Activated naive CD4-positive, alpha-beta T cell treated with anti-CD3 and anti-CD28 coated beads, Interleukin-2, amount 10 ng/mL, durations not matched to agents 7 days and 5 days (primary cell): ENCODE measurements around the gene CIITA.

Experiments
- CTCF ChIA-PET: fragments of 350-600 bp; sonication (Branson Sonifier 250); formaldehyde crosslinking; loops from one replicate; lab custom pipeline; 2021; ENCODE audit warnings: antibody characterized with exemption; lab: Charles Lee
- DNase-seq: peaks from one replicate; pipeline ENCODE4 v3.0.0-alpha.2; 2020
- H3K27ac Mint-ChIP-seq: one replicate; pipeline ENCODE4 v1.8.0; 2021; ENCODE audit warnings: mild to moderate bottlenecking, moderate library complexity, mixed read lengths
- H3K27me3 Mint-ChIP-seq: one replicate; pipeline ENCODE4 v1.8.0; 2021; ENCODE audit warnings: mild to moderate bottlenecking, mixed read lengths
- H3K36me3 Mint-ChIP-seq: one replicate; pipeline ENCODE4 v1.8.0; 2021; ENCODE audit warnings: mixed read lengths
- H3K4me1 Mint-ChIP-seq: one replicate; pipeline ENCODE4 v1.8.0; 2021; ENCODE audit warnings: mixed read lengths
- H3K4me3 Mint-ChIP-seq: one replicate; pipeline ENCODE4 v1.8.0; 2021; ENCODE audit warnings: mild to moderate bottlenecking, moderate library complexity, mixed read lengths
- H3K9me3 Mint-ChIP-seq: one replicate; pipeline ENCODE4 v1.8.0; 2021; ENCODE audit warnings: mixed read lengths

The CIITA gene

DNA sequence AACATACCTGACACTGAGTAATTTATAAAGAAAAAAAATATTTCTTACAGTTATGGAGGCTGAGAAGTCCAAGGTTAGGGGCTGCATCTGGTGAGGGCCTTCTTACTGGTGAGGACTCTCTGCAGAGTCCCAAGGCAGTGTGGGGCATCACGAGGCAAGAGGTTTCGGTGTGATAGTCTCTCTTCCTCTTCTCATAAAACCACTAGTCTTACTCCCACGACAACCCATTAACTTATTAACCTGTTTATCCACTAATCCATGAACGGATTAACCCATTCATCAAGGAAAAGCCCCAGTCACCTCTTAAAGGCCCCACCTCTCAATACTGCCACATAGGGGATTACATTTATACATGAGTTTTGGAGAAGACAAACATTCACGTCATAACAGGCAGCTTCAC, 20.1 kb downstream of the CIITA start:
- Mint-ChIP-seq H3K36me3 (peaks cover 41% of the 10 kb centered on the region), H3K27ac (no peak overlapping the region), H3K4me3 (no peak overlapping the region), H3K9me3 (no peaks in the 10 kb centered on the region), H3K27me3 (peaks cover 3% of the 10 kb centered on the region), H3K4me1 (peaks cover 2% of the 10 kb centered on the region)
- DNase-seq = no peak
- CTCF ChIA-PET = no interaction called here

DNA sequence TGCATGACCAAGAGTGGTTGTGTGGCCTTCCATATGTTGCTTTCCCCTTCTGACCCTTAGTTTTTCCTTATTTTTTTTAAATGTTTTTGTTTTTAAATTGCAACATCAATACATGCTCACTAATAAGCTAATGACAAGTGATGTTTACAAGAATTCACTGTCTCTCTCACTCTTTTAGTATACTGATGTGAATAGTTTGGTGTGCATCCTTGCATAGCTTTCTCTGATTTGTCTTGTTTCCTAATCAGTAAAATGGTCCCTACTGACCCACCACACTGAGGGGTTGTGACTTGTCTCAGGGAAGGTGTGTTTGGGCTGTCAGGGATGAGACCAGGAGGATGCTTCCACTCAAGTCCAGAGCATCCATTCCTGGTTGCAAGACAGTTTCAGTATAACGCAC, 26.0 kb downstream of the CIITA start:
- Mint-ChIP-seq H3K4me3 (no peak overlapping the region), H3K27ac (no peak overlapping the region), H3K27me3 (no peaks in the 10 kb centered on the region), H3K36me3 (peaks cover 48% of the 10 kb centered on the region), H3K9me3 (peaks cover 7% of the 10 kb centered on the region), H3K4me1 (no peaks in the 10 kb centered on the region)
- DNase-seq = no peak
- CTCF ChIA-PET = no interaction called here

DNA sequence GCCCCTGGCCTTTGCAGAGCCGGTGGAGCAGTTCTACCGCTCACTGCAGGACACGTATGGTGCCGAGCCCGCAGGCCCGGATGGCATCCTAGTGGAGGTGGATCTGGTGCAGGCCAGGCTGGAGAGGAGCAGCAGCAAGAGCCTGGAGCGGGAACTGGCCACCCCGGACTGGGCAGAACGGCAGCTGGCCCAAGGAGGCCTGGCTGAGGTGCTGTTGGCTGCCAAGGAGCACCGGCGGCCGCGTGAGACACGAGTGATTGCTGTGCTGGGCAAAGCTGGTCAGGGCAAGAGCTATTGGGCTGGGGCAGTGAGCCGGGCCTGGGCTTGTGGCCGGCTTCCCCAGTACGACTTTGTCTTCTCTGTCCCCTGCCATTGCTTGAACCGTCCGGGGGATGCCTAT, 29.5 kb downstream of the CIITA start:
- Mint-ChIP-seq H3K4me1 (no peaks in the 10 kb centered on the region), H3K36me3 (peaks cover 35% of the 10 kb centered on the region), H3K27me3 (peaks cover 5% of the 10 kb centered on the region), H3K9me3 (peaks cover 7% of the 10 kb centered on the region), H3K4me3 (no peak overlapping the region), H3K27ac (no peak overlapping the region)
- CTCF ChIA-PET = no interaction called here
- no peak for DNase-seq

DNA sequence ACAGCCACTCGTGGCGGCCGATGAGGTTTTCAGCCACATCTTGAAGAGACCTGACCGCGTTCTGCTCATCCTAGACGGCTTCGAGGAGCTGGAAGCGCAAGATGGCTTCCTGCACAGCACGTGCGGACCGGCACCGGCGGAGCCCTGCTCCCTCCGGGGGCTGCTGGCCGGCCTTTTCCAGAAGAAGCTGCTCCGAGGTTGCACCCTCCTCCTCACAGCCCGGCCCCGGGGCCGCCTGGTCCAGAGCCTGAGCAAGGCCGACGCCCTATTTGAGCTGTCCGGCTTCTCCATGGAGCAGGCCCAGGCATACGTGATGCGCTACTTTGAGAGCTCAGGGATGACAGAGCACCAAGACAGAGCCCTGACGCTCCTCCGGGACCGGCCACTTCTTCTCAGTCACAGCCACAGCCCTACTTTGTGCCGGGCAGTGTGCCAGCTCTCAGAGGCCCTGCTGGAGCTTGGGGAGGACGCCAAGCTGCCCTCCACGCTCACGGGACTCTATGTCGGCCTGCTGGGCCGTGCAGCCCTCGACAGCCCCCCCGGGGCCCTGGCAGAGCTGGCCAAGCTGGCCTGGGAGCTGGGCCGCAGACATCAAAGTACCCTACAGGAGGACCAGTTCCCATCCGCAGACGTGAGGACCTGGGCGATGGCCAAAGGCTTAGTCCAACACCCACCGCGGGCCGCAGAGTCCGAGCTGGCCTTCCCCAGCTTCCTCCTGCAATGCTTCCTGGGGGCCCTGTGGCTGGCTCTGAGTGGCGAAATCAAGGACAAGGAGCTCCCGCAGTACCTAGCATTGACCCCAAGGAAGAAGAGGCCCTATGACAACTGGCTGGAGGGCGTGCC, 30.1 kb downstream of the CIITA start:
- no peaks in the 10 kb centered on the region for H3K4me1 Mint-ChIP-seq
- H3K4me3 Mint-ChIP-seq = no peak overlapping the region
- H3K27me3 Mint-ChIP-seq = peaks cover 5% of the 10 kb centered on the region
- DNase-seq = no peak
- peaks cover 35% of the 10 kb centered on the region for H3K36me3 Mint-ChIP-seq
- H3K27ac Mint-ChIP-seq = no peak overlapping the region
- CTCF ChIA-PET = interaction anchor here (1.5 kb wide), 1 partner anchor 12 kb away, joined by 5 read pairs; no protein-coding TSS in a partner anchor
- H3K9me3 Mint-ChIP-seq = peaks cover 7% of the 10 kb centered on the region

DNA sequence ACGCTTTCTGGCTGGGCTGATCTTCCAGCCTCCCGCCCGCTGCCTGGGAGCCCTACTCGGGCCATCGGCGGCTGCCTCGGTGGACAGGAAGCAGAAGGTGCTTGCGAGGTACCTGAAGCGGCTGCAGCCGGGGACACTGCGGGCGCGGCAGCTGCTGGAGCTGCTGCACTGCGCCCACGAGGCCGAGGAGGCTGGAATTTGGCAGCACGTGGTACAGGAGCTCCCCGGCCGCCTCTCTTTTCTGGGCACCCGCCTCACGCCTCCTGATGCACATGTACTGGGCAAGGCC, 30.7 kb downstream of the CIITA start:
- peaks cover 5% of the 10 kb centered on the region for H3K27me3 Mint-ChIP-seq
- peaks cover 6% of the 10 kb centered on the region for H3K9me3 Mint-ChIP-seq
- CTCF ChIA-PET = interaction anchor here (1.5 kb wide), 1 partner anchor 11 kb away, joined by 5 read pairs; no protein-coding TSS in a partner anchor
- H3K36me3 Mint-ChIP-seq = peaks cover 30% of the 10 kb centered on the region
- no peak for DNase-seq
- no peaks in the 10 kb centered on the region for H3K4me1 Mint-ChIP-seq
- H3K27ac Mint-ChIP-seq = no peak overlapping the region
- no peak overlapping the region for H3K4me3 Mint-ChIP-seq

DNA sequence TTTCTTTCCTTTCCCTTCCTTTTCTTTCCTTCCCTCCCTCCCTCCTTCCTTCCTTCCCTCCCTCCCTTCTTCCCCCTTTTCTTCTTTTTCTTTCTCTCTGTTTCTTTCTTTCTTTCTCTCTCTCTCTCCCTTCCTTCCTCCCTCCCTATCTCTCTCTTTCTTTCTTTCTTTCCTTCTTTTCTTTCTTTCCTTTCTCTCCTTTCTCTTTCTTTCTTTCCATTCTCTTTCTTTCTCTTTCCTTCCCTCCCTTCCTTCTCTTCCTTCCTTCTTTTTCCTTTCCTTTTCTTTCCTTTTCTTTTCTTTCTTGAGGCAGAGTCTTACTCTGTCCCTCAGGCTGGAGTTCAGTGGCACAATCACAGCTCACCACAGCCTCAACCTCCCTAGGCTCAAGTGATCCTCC, 34.3 kb downstream of the CIITA start:
- Mint-ChIP-seq H3K4me1 (no peaks in the 10 kb centered on the region), H3K36me3 (peaks cover 13% of the 10 kb centered on the region), H3K27me3 (peaks cover 8% of the 10 kb centered on the region), H3K27ac (no peak overlapping the region), H3K9me3 (no peaks in the 10 kb centered on the region), H3K4me3 (no peak overlapping the region)
- CTCF ChIA-PET = no interaction called here
- DNase-seq = no peak

DNA sequence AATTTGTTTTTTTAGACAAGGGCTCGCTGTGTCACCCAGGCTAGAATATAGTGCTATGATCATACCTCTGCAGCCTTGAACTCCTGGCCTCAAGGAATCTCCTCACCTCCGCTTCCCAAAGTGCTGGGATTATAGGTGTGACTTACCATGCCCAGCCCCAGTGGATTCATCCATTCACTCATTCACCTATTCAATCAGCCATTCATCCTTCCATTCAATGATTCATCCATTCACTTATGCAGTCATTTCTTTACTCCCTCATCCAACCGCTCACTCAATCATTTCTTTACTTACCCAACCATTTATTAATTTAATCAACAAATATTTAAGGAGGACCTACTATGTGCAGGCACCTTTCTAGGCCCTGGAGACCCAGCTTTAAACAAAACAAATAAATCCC, 39.5 kb downstream of the CIITA start:
- DNase-seq = no peak
- Mint-ChIP-seq H3K4me3 (no peak overlapping the region), H3K4me1 (peaks cover 4% of the 10 kb centered on the region), H3K36me3 (peaks cover 16% of the 10 kb centered on the region), H3K9me3 (no peaks in the 10 kb centered on the region), H3K27ac (no peak overlapping the region), H3K27me3 (peaks cover 3% of the 10 kb centered on the region)
- CTCF ChIA-PET = interaction anchor here (1.2 to 3.9 kb wide), 2 partner anchors 14 to 403 kb away, joined by 3 to 33 read pairs; no protein-coding TSS in a partner anchor

DNA sequence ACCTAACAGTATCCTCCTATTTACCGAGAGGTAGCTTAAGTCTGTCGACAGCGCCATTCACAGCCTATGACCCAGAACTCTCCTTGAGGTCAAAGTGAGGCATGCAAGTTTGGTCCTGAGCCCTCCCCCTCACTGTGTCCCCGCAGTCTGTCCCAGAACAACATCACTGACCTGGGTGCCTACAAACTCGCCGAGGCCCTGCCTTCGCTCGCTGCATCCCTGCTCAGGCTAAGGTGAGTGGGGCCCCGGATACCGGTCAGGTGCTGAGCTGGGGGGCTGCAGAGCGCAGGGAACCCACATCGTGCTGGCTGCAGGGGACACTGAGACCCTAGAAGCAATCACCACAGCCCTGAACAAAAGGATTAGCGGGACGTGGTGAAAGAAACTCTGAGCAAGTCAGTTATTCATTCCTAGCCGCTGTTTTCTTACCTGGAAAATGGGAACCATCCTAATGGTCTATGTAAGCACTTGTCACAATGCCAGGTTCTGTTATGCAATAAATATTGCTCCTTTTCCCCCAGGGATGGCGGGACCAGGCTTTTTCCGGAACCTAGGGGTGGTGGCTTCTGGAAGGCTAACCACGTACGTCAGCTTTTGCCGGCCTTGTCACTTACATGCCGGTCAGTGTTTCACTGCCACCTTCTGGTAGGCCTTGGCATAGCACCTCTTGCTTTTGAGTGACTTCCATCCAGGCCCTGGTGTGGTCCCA, 41.4 kb downstream of the CIITA start:
- H3K4me3 Mint-ChIP-seq = no peak overlapping the region
- DNase-seq = peak; percentile 90
- peaks cover 4% of the 10 kb centered on the region for H3K4me1 Mint-ChIP-seq
- H3K36me3 Mint-ChIP-seq = peaks cover 18% of the 10 kb centered on the region
- H3K27me3 Mint-ChIP-seq = no peaks in the 10 kb centered on the region
- no peak overlapping the region for H3K27ac Mint-ChIP-seq
- no peaks in the 10 kb centered on the region for H3K9me3 Mint-ChIP-seq
- CTCF ChIA-PET = interaction anchor here (0.7 to 3.9 kb wide), 26 partner anchors 9 to 405 kb away, joined by 3 to 33 read pairs (median 5); partner anchors contain the start of genes CIITA and NUBP1

DNA sequence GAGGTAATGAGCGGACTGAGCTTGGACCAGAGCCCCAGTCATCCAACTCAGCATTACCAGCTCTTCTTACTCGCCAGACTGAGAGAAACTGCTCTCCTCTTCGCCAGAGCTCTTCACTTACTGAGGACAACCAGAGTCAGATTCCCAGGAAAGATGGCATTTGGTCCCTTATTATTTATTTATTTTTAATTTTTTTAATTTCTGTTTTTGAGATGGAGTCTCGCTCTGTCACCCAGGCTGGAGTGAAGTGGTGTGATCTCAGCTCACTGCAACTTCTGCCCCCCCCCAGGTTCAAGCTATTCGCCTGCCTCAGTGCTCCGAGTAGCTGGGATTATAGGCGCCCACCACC, 42.0 kb downstream of the CIITA start:
- CTCF ChIA-PET = interaction anchor here (0.7 to 3.9 kb wide), 23 partner anchors 9 to 405 kb away, joined by 3 to 33 read pairs (median 4); partner anchors contain the start of genes CIITA and NUBP1
- Mint-ChIP-seq H3K36me3 (peaks cover 18% of the 10 kb centered on the region), H3K27me3 (no peaks in the 10 kb centered on the region), H3K4me1 (peaks cover 4% of the 10 kb centered on the region), H3K4me3 (no peak overlapping the region), H3K27ac (no peak overlapping the region), H3K9me3 (no peaks in the 10 kb centered on the region)
- no peak for DNase-seq

DNA sequence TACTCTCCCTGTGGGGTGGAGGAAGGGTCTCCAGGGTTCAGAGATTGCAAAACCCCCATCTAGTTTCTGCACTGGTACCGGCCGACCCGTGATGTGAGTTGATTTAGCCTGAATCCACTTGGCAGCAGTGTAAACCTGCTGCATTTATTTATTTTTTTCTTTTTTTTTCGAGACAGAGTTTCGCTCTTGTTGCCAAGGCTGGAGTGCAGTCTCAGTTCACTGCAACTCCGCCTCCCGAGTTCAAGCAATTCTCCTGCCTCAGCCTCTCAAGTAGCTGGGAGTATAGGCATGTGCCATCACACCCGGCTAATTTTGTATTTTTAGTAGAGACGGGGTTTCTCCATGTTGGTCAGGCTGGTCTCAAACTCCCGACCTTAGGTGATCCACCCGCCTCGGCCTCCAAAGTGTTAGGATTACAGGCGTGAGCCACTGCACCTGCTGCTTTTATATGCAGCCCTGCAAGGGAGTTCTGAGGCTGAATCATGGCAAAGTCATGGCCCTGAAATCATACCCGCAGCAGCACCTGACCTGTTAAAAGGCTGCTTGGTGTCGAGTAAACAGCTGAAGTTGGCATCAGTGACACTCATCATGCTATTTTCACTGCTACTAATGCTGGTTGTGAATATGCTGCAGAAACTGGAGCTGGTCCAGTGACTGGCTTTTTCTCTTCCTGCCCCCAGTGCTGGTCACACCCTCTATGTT, 43.9 kb downstream of the CIITA start:
- H3K36me3 Mint-ChIP-seq = peaks cover 23% of the 10 kb centered on the region
- no peaks in the 10 kb centered on the region for H3K9me3 Mint-ChIP-seq
- no peak for DNase-seq
- no peak overlapping the region for H3K4me3 Mint-ChIP-seq
- peaks cover 4% of the 10 kb centered on the region for H3K4me1 Mint-ChIP-seq
- no peak overlapping the region for H3K27ac Mint-ChIP-seq
- CTCF ChIA-PET = interaction anchor here (0.8 to 3.9 kb wide), 3 partner anchors 9 to 407 kb away, joined by 3 to 33 read pairs (median 3); no protein-coding TSS in a partner anchor
- no peaks in the 10 kb centered on the region for H3K27me3 Mint-ChIP-seq

DNA sequence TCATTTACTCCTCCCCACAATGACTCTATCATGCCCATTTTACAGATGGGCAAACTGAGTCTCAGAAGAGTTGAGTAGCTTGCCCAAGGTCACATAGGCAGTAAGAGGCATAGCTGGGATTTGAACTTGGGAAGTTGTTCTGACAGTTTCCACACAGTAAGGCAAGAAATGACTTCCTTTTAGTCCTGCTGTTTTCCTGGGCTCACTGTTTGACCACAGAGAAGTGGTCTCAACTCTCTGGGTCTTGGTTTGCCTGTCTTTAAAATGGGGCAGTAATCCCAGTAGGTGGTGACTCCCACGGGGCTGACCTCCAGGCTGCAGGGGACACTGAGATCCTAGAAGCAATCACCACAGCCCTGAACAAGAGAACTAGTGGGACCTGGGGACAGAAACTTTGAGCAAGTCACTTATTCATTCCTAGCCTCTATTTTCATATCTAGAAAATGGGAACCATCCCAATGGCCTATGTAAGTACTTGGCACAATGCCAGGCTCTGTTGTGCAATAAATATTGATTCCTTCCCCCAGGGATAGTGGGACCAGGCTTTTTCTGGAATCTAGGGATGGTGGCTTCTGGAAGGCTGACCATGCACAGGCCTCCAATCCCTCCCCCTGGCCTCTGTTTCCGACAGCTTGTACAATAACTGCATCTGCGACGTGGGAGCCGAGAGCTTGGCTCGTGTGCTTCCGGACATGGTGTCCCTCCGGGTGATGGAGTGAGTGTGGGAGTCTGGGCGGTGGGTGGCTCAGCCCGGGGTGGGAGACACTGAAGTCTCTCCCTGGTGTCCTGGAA, 44.7 kb downstream of the CIITA start:
- H3K27me3 Mint-ChIP-seq = no peaks in the 10 kb centered on the region
- no peak overlapping the region for H3K4me3 Mint-ChIP-seq
- peaks cover 4% of the 10 kb centered on the region for H3K4me1 Mint-ChIP-seq
- CTCF ChIA-PET = interaction anchor here (0.8 to 1.0 kb wide), 3 partner anchors 10 to 253 kb away, joined by 3 to 5 read pairs (median 3); no protein-coding TSS in a partner anchor
- DNase-seq = no peak
- H3K9me3 Mint-ChIP-seq = no peaks in the 10 kb centered on the region
- H3K36me3 Mint-ChIP-seq = peaks cover 22% of the 10 kb centered on the region
- H3K27ac Mint-ChIP-seq = peak overlapping the region; percentile 68

DNA sequence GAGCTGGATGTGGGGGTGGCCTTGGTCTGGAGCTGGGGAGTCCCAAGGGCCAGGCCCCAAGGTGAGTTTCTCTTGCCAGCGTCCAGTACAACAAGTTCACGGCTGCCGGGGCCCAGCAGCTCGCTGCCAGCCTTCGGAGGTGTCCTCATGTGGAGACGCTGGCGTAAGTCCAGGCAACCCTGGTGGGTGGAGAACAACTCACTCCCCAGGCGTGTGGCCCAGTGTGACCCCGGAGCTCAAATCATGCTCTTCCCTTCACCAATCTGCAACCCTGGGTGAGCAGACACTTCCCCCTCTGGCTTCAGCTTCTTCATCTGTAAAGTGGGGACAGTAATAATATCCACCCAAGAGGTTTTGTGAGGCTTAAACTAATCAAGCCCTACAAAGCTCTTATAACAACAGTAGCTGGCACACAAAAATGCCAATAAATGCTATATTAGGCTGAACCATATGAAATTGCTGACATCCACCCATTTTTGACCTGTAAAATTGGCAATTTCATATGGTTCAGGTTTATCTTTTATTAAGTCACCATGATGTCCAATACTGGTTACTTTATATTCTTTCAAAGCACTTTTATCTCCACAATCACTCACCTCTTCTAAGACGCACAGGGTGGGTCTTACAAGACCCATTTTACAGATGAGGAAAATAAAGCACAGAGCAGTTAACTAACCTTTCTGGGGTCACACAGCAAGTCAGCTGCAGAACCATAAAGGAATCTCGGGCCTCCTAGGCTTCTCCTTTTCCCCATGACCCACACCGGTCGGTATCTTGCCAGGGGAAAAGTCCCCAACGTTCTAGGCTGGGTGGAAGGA, 45.5 kb downstream of the CIITA start:
- CTCF ChIA-PET = interaction anchor here (1.0 kb wide), 1 partner anchor 186 kb away, joined by 5 read pairs; no protein-coding TSS in a partner anchor
- Mint-ChIP-seq H3K27ac (no peak overlapping the region), H3K27me3 (no peaks in the 10 kb centered on the region), H3K4me3 (no peak overlapping the region), H3K9me3 (no peaks in the 10 kb centered on the region), H3K36me3 (peaks cover 23% of the 10 kb centered on the region), H3K4me1 (peaks cover 4% of the 10 kb centered on the region)
- DNase-seq = no peak

DNA sequence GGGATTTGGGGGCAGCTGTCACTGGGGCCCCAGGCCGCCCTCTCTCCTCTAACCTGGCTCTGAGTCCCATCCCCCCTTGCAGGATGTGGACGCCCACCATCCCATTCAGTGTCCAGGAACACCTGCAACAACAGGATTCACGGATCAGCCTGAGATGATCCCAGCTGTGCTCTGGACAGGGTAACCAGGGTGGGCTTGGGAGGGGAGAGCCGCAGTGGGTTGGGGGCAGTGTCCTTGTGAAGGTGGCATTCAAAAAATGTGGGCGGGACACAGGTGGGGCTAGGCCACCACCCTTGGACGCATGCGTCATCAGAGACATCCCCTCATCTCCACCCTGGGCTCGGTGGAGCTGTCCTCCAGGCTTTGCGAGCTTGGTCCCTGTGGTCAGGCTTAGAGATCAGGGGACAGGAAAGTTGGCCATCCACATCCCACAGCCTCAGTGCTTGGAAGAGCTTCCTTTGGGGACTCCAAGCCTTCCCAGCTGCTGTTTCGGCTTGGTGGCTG, 46.2 kb downstream of the CIITA start:
- DNase-seq = no peak
- Mint-ChIP-seq H3K36me3 (peaks cover 28% of the 10 kb centered on the region), H3K4me1 (peaks cover 4% of the 10 kb centered on the region), H3K9me3 (no peaks in the 10 kb centered on the region), H3K4me3 (no peak overlapping the region), H3K27me3 (no peaks in the 10 kb centered on the region), H3K27ac (no peak overlapping the region)
- CTCF ChIA-PET = no interaction called here
